PC-9 (cell line): ENCODE results near the gene MAST2.

Experiments
- EZH2 ChIP-seq: fragments of 200-600 bp; sonication (generic); IDR thresholded peaks from 2 replicates; pipeline ENCODE4 v1.8.0; 2017; ENCODE audit warnings: antibody characterized with exemption, low read depth
- TF ChIP-seq, protein P1 (sequence below): fragments of 200-600 bp; sonication (generic); conservative IDR thresholded peaks from 2 replicates; pipeline ENCODE4 v1.6.1; 2017; ENCODE audit warnings: mixed run types, antibody characterized with exemption, mild to moderate bottlenecking, moderate library complexity

DNA sequence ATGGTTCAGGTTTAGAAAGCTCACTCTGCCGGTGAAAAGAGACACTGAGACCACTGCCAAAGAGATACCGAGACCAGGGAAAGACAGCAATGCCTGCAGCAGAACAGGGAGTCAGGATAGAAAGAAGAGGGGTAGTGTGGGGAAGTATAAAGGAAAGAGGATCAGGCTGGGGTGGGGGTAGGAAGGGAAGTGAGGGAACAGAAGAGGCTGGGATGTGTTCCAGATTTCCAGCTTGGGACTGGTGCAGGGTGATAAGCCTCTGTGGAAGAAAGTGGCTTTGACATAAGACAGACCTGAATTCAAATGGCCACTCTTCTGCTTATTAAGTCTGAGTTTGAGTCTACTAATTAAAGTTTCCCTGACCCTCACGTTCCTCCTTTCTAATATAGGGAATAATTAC lies 223.1 kb downstream of the MAST2 start:
- TF ChIP-seq, protein P1, sequence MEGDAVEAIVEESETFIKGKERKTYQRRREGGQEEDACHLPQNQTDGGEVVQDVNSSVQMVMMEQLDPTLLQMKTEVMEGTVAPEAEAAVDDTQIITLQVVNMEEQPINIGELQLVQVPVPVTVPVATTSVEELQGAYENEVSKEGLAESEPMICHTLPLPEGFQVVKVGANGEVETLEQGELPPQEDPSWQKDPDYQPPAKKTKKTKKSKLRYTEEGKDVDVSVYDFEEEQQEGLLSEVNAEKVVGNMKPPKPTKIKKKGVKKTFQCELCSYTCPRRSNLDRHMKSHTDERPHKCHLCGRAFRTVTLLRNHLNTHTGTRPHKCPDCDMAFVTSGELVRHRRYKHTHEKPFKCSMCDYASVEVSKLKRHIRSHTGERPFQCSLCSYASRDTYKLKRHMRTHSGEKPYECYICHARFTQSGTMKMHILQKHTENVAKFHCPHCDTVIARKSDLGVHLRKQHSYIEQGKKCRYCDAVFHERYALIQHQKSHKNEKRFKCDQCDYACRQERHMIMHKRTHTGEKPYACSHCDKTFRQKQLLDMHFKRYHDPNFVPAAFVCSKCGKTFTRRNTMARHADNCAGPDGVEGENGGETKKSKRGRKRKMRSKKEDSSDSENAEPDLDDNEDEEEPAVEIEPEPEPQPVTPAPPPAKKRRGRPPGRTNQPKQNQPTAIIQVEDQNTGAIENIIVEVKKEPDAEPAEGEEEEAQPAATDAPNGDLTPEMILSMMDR = no peak
- no peak for TF ChIP-seq EZH2
